Nasal cavity respiratory epithelium epithelial cell of viscerocranial mucosa (primary cell): ENCODE results near the gene ELAVL3. TPM values are rescaled to one million over a fixed set of nuclear protein-coding genes. Genes with fewer than 3 reads are reported as not detected.

Experiments used
- total RNA-seq: library from RNA; depleted of rRNA; stranded (reverse); fragments of >200 nt; gene quantifications from 2 replicates; pipeline ENCODE4 v1.2.3, GENCODE V29; 2014

Gene ELAVL3
- total RNA-seq: not detected in 2 replicates

DNA sequence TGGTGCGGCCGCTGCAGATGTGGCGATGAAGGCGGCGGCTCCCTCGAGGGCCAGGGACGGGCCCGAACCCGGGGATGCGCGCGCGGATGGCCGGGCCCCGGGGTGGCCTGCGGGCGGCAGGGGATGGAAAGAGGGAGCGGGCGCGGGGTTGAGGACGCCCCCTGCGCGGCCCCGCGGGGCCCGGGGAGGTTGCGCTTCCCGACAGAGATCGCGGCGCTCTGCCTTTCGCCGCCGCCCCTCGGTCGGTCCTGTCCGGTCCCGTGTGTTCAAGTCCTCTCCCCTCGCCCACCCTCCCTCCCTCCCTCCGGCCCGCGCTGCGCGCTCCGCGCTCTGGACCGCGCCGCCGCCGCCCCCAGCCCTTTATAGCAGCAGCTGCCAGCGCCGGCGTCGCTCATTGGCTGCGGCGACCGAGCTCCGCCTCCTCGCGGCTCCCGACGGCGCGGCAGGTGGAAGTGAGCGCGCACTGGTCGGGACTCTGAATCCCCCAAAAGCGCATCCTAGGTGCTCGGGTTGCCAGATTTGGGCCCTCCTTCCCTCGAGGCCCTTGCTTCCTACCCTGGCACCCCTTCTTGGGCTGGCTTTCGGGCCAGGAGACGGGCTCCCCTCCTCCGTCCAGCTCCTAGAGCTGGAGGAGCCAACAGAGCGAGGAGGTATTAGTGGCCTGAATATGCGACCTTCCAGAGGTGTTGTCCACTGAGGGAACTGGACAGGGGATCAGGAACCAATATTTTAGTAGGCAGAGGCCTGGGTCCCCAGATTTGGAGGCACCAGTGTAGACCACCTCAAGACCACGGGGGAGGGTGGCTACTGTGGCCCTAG is at the start of gene ELAVL3:
TSS of gene ELAVL3 (minus strand) at position 332 of the 819 bp plus-strand sequence. CDS start 438 bp downstream, outside the sequence.

DNA sequence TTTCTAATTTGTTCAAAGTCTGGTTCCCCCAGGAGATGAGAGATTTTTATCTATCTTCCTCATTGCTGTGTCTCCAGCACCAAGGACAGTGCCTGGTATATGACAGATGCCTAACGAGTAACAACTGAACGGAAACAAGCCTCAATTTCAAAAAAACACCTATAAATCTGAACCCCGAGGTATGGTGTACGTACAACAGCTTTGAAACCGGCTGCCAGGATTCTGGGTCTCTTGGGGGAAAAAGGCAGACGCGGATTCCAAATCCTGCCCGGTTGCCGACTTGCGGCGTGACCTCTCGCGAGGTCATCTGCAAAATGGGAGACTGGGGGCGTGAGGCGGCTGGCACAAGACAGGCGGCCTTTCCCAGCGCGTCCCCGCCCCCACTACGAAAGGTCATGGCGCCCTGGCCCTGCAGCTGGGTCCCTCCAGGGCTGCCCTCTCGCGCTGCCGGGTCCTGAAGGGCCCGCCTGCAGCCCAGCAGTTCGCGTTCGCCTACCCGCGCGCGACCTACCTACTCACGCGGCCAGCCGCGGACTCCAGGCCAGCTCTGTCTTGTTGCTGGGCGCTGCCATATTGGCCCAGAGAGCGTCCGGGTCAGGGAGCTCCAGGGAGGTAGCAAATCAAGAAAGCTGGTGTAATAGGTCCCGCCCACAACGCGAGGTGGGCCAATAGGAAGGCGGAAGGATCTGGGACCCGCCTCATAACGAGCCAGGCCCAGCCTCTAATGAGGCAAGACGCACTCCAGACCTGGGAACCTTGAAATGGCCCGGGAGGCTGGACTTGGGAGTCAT is 47.9 kb upstream of the ELAVL3 start, which contains the start of gene ECSIT:
TSS of gene ECSIT (minus strand) at position 584 of the 791 bp plus-strand sequence. CDS start 9,964 bp downstream, outside the sequence.

DNA sequence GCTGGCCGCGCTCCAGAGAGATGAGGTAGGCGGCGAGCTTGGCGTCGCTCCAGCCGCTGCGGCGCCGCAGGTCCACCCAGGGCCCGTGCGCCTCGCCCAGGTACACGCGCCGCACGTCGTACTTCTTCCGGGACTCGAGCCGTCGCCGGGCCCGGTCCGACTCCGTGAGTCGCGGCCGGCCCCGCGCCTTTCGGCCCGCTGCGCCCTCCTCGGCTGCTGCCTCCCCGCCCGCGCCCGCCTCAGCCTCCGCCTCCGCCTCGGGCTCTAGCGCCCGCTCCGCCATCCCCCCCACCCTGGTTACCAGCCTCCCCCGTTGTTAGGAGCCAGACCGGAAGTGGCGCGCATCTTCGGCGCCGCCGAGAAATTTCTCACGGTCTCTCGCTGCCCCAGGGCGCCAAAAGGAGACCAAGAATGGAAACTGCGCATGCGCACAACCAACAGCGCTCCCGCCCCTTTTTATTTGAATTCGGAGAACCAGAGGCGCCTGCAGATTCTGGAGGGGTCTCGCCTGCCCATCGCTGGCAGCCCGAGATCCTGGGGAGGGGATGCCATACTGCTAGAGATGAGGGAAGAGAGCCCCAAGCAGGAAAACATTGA is 24.8 kb upstream of the ELAVL3 start, which contains the start of gene ZNF653:
TSS of gene ZNF653 (minus strand) at position 336 of the 597 bp plus-strand sequence. CDS start at position 283, 53 bp downstream.

DNA sequence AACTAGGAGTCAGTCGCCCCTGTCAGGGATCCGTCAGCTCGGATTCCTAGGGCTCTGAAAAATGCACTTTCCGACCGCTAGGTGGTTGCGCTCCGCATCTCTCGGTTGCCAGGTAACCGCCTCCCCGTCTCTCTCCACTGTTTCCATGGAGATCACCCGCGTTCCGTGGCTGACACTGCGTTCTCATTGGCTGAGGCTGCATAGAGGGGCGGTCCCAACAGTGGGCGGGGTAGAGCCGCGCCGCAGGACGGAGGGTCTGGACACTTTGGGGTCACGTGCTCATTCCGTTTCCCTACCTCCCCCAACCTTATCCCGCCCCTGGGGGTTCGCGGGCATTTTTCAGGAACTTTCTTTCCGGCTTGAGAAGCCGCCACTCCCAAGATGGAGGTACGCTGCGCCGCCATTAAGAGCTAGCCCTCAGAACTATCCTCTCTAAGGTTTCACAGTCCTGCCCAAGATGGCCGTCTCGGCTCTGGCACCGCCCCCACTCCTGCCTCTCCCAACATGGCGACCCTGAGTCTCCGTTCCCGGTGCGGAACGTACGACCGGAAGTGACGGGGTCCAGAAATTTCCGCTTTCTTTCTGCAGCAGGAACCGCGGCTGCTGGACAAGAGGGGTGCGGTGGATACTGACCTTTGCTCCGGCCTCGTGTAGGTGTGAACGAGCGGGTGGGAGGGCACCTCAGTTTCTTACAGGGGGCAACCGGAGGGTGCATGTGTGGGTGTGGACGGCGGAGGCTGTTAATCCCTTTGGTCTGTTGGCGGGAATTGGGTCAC is 45.6 kb downstream of the ELAVL3 start, which contains the start of the genes ODAD3 and PRKCSH:
TSS of gene ODAD3 (minus strand) at position 65 of the 776 bp plus-strand sequence. CDS start 105 bp downstream, outside the sequence.
TSS of gene PRKCSH (plus strand) at position 579 of the 776 bp plus-strand sequence. CDS start 483 bp downstream, outside the sequence.

DNA sequence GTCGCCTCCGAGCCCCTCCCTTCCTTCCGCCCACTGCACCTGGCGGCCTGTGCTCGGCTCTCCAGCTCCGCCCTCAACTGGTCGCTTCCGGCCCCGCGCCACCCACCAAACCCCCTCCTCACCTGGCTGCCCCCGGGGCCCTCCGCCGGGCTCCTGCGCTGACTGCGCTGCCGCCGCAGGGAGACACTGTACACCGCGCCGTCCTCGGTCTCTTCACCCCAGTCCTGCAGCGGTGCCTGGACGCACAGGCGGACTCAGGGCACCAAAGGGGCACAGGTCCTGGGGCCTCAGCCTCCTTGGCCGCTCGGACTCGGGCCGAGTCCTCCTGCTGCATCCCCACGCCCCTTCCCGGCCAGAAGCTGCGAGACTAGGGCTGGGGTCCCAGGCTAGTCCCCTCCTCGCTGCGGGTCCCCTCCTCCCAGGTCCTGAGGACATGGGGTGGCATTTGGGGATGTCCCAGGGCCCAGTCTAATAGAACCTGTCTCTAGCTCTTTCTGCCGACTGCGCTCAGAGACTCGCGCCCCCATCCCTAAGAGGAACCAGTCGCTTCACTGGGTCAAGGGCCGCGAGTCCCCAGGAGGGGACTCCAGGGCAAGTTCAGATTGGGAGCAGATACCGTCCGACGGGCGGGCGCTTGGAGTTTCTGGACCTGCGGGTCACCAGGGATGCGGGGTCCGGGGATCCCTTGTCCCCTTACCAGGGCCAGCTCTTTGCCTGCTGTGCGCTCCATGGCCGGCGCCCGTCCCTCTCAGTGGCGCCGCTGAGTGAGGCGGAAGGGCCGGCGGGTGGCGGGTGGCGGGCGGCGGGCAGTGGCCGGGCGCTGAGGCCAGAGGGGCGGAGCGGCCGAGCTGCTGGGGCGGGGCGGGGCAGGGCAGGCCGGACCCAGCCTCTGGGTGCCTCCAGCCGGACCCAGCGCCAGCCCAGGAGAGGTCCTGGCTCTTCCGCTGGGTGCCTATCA is 62.0 kb downstream of the ELAVL3 start, which contains the start of gene RGL3:
TSS of gene RGL3 (minus strand) at position 766 of the 958 bp plus-strand sequence. CDS start at position 730, 36 bp downstream.

Other genes with a start within 250 kb of the ELAVL3 start
- gene ANGPTL8, start 241.4 kb downstream of the ELAVL3 start, total RNA-seq: not detected in 2 replicates
- gene DOCK6, start 218.5 kb downstream of the ELAVL3 start, total RNA-seq: 20.2 and 45.5 TPM in 2 replicates
- not detected in 2 replicates for gene TSPAN16, start 184.9 kb downstream of the ELAVL3 start, total RNA-seq
- gene RAB3D, start 141.4 kb downstream of the ELAVL3 start, total RNA-seq: 75.5 and 131 TPM in 2 replicates
- 48.2 and 91.9 TPM in 2 replicates for gene TMEM205, start 134.8 kb downstream of the ELAVL3 start, total RNA-seq
- 4.1 and 10.9 TPM in 2 replicates for gene CCDC159, start 134.5 kb downstream of the ELAVL3 start, total RNA-seq
- gene PLPPR2, start 125.6 kb downstream of the ELAVL3 start, total RNA-seq: 3.8 and 5.5 TPM in 2 replicates
- 0.57 and 0.68 TPM in 2 replicates for gene SWSAP1, start 106.4 kb downstream of the ELAVL3 start, total RNA-seq
- 0.68 and 0.71 TPM in 2 replicates for gene EPOR, start 96.7 kb downstream of the ELAVL3 start, total RNA-seq
- gene RGL3, start 61.7 kb downstream of the ELAVL3 start, total RNA-seq: 0.21 TPM in 1 of 2 replicates, not detected in the other
- 0.07 TPM in 1 of 2 replicates, not detected in the other for gene ODAD3, start 45.9 kb downstream of the ELAVL3 start, total RNA-seq
- gene PRKCSH, start 45.4 kb downstream of the ELAVL3 start, total RNA-seq: 94.0 and 217 TPM in 2 replicates
- 4.3 and 4.8 TPM in 2 replicates for gene ZNF653, start 24.8 kb upstream of the ELAVL3 start, total RNA-seq
- gene ECSIT, start 48.1 kb upstream of the ELAVL3 start, total RNA-seq: 28.5 and 34.9 TPM in 2 replicates
- 2.3 TPM in 1 of 2 replicates, not detected in the other for gene CNN1, start 57.8 kb upstream of the ELAVL3 start, total RNA-seq
- gene ELOF1, start 78.2 kb upstream of the ELAVL3 start, total RNA-seq: 23.3 and 25.6 TPM in 2 replicates
- 8.9 and 52.9 TPM in 2 replicates for gene ACP5, start 96.6 kb upstream of the ELAVL3 start, total RNA-seq
- 20.8 and 25.8 TPM in 2 replicates for gene ZNF627, start 116.4 kb upstream of the ELAVL3 start, total RNA-seq